Endothelial cell (in vitro differentiated cells): ENCODE results near the gene ALDH5A1. TPM values are rescaled to one million over a fixed set of nuclear protein-coding genes. Genes with fewer than 3 reads are reported as not detected.

Experiments
- DNase-seq: peaks from one replicate; pipeline ENCODE4 v3.0.0; 2021; ENCODE audit warnings: low spot score
- H3K27ac Mint-ChIP-seq: one replicate; pipeline ENCODE4 v1.8.0; 2021; ENCODE audit warnings: mixed read lengths, inconsistent platforms; ENCODE audit not compliant: unreplicated experiment
- H3K27me3 Mint-ChIP-seq: one replicate; pipeline ENCODE4 v1.8.0; 2021; ENCODE audit warnings: mild to moderate bottlenecking, moderate library complexity, mixed read lengths, inconsistent platforms; ENCODE audit not compliant: unreplicated experiment
- H3K36me3 Mint-ChIP-seq: one replicate; pipeline ENCODE4 v1.8.0; 2021; ENCODE audit warnings: mild to moderate bottlenecking, low read depth, mixed read lengths, inconsistent platforms; ENCODE audit not compliant: unreplicated experiment
- H3K4me1 Mint-ChIP-seq: one replicate; pipeline ENCODE4 v1.8.0; 2021; ENCODE audit warnings: mild to moderate bottlenecking, mixed read lengths, inconsistent platforms; ENCODE audit not compliant: unreplicated experiment
- H3K4me3 Mint-ChIP-seq: one replicate; pipeline ENCODE4 v1.8.0; 2021; ENCODE audit warnings: mild to moderate bottlenecking, mixed read lengths, inconsistent platforms; ENCODE audit not compliant: unreplicated experiment
- H3K9me3 Mint-ChIP-seq: one replicate; pipeline ENCODE4 v1.8.0; 2021; ENCODE audit warnings: mixed read lengths, inconsistent platforms; ENCODE audit not compliant: unreplicated experiment
- total RNA-seq: library from RNA; stranded (reverse); fragmentation: NEBNext Ultra II Directional; extraction: Animal tissue kit (Norgen Biotek cat#: 25700); gene quantifications from one replicate; pipeline ENCODE4 v1.2.1, GENCODE V29; 2021; ENCODE audit not compliant: unreplicated experiment
- TF ChIP-seq, protein P1 (sequence below): fragments of 200-600 bp; sonication (generic); IDR thresholded peaks from one replicate; pipeline ENCODE4 v1.5.0; 2021; ENCODE audit warnings: antibody characterized with exemption; ENCODE audit not compliant: unreplicated experiment

The ALDH5A1 gene
- total RNA-seq, 1 donor from 2014 or later, result 7.2 TPM

GRCh38 chr6:24571361-24571760 is 76.6 kb downstream of the ALDH5A1 start:
- H3K27ac Mint-ChIP-seq, result no peak overlapping the region
- no peak overlapping the region for H3K4me3 Mint-ChIP-seq
- TF ChIP-seq, protein P1, sequence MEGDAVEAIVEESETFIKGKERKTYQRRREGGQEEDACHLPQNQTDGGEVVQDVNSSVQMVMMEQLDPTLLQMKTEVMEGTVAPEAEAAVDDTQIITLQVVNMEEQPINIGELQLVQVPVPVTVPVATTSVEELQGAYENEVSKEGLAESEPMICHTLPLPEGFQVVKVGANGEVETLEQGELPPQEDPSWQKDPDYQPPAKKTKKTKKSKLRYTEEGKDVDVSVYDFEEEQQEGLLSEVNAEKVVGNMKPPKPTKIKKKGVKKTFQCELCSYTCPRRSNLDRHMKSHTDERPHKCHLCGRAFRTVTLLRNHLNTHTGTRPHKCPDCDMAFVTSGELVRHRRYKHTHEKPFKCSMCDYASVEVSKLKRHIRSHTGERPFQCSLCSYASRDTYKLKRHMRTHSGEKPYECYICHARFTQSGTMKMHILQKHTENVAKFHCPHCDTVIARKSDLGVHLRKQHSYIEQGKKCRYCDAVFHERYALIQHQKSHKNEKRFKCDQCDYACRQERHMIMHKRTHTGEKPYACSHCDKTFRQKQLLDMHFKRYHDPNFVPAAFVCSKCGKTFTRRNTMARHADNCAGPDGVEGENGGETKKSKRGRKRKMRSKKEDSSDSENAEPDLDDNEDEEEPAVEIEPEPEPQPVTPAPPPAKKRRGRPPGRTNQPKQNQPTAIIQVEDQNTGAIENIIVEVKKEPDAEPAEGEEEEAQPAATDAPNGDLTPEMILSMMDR, result no peak
- no peaks in the 10 kb centered on the region for H3K27me3 Mint-ChIP-seq
- H3K4me1 Mint-ChIP-seq, result no peaks in the 10 kb centered on the region
- no peak for DNase-seq
- H3K36me3 Mint-ChIP-seq, result no peaks in the 10 kb centered on the region
- no peaks in the 10 kb centered on the region for H3K9me3 Mint-ChIP-seq

DNA sequence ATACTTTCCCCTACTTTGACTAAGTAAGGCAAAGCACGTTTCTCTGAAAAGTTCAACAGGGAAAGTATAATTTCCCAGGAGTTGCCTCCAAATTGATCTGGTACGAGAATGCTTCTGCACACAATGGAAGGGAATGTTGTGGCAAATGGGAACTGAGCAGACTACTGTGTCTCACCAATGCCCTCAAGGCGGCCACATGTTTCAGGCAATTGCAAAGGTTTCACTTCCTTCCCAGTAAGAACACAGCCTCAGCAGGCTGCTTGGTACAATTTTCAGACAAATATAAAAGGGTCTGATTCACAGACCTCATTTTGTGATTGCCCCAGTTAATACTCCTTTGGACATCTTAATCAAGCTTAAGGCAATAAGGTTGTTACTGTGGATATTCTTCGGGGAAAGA is 80.0 kb downstream of the ALDH5A1 start:
- Mint-ChIP-seq H3K27ac (no peak overlapping the region), H3K36me3 (no peaks in the 10 kb centered on the region), H3K4me3 (no peak overlapping the region), H3K9me3 (no peaks in the 10 kb centered on the region), H3K4me1 (no peaks in the 10 kb centered on the region), H3K27me3 (no peaks in the 10 kb centered on the region)
- no peak for DNase-seq
- TF ChIP-seq, protein P1, result no peak

DNA sequence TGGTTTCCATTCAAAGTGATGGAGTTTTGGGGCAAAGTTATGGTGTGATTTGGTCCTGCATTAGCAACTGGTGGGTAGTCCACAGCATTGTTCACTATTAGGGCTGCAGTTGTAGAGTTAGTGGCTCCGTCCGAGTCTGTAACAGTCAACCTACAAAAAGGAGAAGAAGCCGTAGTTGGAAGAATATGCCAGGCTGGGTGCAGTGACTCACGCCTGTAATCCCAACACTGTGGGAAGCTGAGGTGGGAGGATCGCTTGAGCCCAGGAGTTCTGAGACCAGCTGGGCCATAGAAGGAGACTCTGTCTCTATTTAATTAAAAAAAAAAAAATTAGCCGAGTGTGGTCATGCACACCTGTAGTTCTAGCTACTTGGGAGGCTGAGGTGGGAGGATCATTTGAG is 81.7 kb downstream of the ALDH5A1 start:
- Mint-ChIP-seq H3K4me1 (no peaks in the 10 kb centered on the region), H3K27ac (no peak overlapping the region), H3K4me3 (no peak overlapping the region), H3K27me3 (peaks cover 1% of the 10 kb centered on the region), H3K36me3 (no peaks in the 10 kb centered on the region), H3K9me3 (no peaks in the 10 kb centered on the region)
- TF ChIP-seq, protein P1, result no peak
- DNase-seq, result no peak

DNA sequence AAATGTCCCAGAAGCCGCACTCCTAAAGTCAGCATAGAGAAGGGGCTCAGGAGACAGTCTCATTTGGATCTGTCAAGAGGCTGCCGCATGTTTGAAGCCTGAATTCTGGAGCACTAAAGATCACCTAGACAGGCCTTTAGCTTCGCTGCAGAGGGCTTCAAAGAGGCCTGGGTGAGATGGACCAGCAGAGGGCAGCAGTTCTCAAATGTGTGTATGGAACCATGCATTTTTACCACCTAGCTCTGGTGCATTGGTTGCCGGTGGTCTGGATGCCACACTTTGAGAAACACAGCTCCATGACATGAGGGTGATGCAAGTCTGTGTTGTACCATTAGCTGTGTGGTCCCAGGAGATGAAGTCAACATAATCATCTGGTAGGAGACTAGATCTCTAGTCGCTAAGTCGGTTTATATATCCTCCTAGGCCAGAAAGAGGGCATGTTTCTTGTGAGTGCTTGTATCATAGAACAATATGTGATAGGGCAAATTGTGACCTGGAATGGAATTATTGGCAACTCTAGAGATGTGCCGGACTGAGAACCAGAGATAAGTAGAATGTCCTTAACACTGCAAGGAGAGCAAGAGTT is 86.4 kb downstream of the ALDH5A1 start:
- H3K9me3 Mint-ChIP-seq, result no peaks in the 10 kb centered on the region
- no peak overlapping the region for H3K27ac Mint-ChIP-seq

More for the DNA sequence above, 86.4 kb downstream of the ALDH5A1 start:
- TF ChIP-seq, protein P1, result peak; percentile 74
- Mint-ChIP-seq H3K4me3 (no peak overlapping the region), H3K36me3 (no peaks in the 10 kb centered on the region), H3K27me3 (peaks cover 3% of the 10 kb centered on the region), H3K4me1 (no peaks in the 10 kb centered on the region)
- DNase-seq, result peak; percentile 82
